ENCODE measurements around the gene GOPC.

DNA sequence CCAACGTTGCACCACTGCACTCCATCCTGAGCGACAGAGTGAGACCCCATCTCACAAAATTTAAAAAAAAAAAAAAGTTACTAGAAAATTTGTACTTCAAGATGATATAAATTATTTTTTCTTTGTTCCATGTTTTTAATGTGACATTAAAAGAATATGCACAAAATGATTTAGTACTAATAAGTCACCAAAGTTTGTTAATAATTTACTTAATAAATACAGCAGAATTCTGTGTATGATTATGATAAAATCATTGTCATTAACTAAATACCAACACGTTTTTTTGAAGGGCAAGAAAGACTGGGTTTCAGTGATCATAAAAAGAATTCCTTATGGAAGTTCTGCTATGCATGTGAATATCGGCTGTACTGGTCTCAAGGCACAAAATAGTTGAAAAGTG lies 28.1 kb downstream of the GOPC start:
- no peak for TF ChIP-seq NFYB (CRISPR knock-in tag; conservative IDR thresholded peaks at IDR 0.05; ENCODE audit: low read depth)
- TF ChIP-seq, protein P1, sequence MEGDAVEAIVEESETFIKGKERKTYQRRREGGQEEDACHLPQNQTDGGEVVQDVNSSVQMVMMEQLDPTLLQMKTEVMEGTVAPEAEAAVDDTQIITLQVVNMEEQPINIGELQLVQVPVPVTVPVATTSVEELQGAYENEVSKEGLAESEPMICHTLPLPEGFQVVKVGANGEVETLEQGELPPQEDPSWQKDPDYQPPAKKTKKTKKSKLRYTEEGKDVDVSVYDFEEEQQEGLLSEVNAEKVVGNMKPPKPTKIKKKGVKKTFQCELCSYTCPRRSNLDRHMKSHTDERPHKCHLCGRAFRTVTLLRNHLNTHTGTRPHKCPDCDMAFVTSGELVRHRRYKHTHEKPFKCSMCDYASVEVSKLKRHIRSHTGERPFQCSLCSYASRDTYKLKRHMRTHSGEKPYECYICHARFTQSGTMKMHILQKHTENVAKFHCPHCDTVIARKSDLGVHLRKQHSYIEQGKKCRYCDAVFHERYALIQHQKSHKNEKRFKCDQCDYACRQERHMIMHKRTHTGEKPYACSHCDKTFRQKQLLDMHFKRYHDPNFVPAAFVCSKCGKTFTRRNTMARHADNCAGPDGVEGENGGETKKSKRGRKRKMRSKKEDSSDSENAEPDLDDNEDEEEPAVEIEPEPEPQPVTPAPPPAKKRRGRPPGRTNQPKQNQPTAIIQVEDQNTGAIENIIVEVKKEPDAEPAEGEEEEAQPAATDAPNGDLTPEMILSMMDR (IDR thresholded peaks at IDR 0.05): no peak
- TF ChIP-seq, protein P2, sequence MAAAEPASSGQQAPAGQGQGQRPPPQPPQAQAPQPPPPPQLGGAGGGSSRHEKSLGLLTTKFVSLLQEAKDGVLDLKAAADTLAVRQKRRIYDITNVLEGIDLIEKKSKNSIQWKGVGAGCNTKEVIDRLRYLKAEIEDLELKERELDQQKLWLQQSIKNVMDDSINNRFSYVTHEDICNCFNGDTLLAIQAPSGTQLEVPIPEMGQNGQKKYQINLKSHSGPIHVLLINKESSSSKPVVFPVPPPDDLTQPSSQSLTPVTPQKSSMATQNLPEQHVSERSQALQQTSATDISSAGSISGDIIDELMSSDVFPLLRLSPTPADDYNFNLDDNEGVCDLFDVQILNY (CRISPR knock-in tag; IDR thresholded peaks at IDR 0.05): no peak
- no peak for TF ChIP-seq MXD4 (CRISPR knock-in tag; IDR thresholded peaks at IDR 0.05; ENCODE audit: borderline replicate concordance)
- TF ChIP-seq, protein P3, sequence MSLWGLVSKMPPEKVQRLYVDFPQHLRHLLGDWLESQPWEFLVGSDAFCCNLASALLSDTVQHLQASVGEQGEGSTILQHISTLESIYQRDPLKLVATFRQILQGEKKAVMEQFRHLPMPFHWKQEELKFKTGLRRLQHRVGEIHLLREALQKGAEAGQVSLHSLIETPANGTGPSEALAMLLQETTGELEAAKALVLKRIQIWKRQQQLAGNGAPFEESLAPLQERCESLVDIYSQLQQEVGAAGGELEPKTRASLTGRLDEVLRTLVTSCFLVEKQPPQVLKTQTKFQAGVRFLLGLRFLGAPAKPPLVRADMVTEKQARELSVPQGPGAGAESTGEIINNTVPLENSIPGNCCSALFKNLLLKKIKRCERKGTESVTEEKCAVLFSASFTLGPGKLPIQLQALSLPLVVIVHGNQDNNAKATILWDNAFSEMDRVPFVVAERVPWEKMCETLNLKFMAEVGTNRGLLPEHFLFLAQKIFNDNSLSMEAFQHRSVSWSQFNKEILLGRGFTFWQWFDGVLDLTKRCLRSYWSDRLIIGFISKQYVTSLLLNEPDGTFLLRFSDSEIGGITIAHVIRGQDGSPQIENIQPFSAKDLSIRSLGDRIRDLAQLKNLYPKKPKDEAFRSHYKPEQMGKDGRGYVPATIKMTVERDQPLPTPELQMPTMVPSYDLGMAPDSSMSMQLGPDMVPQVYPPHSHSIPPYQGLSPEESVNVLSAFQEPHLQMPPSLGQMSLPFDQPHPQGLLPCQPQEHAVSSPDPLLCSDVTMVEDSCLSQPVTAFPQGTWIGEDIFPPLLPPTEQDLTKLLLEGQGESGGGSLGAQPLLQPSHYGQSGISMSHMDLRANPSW (CRISPR knock-in tag; conservative IDR thresholded peaks at IDR 0.05; ENCODE audit: low read depth): no peak
- no peak for TF ChIP-seq NR2C2 (CRISPR knock-in tag; IDR thresholded peaks at IDR 0.05)
- no peak for TF ChIP-seq TP53 (CRISPR knock-in tag; IDR thresholded peaks at IDR 0.05)
- TF ChIP-seq KAT7 (CRISPR knock-in tag; IDR thresholded peaks at IDR 0.05; ENCODE audit: borderline replicate concordance): no peak
- TF ChIP-seq CREB1 (CRISPR knock-in tag; IDR thresholded peaks at IDR 0.05): no peak
- TF ChIP-seq, protein P4, sequence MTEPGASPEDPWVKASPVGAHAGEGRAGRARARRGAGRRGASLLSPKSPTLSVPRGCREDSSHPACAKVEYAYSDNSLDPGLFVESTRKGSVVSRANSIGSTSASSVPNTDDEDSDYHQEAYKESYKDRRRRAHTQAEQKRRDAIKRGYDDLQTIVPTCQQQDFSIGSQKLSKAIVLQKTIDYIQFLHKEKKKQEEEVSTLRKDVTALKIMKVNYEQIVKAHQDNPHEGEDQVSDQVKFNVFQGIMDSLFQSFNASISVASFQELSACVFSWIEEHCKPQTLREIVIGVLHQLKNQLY (CRISPR knock-in tag; IDR thresholded peaks at IDR 0.05): no peak
- no peak for TF ChIP-seq ZNF138 (CRISPR knock-in tag; conservative IDR thresholded peaks at IDR 0.05)
- no peak for TF ChIP-seq CBFB (CRISPR knock-in tag; IDR thresholded peaks at IDR 0.05; ENCODE audit: low read depth)
- TF ChIP-seq FOXK1 (CRISPR knock-in tag; IDR thresholded peaks at IDR 0.05): no peak
